ENCODE data around the gene PI4KB.
A peak's percentile ranks its signal among the peaks of the same experiment; 100 is the strongest.

The PI4KB gene

GRCh38 chr1:151311011-151311410 is 16.2 kb downstream of the PI4KB start:
- DNase-seq, result no peak

- no peak for DNase-seq
Observed at GRCh38 chr1:151309811-151310323, 17.3 kb downstream of the PI4KB start.

- no peak for DNase-seq
Observed at GRCh38 chr1:151294742-151295462, 32.3 kb downstream of the PI4KB start.

DNA sequence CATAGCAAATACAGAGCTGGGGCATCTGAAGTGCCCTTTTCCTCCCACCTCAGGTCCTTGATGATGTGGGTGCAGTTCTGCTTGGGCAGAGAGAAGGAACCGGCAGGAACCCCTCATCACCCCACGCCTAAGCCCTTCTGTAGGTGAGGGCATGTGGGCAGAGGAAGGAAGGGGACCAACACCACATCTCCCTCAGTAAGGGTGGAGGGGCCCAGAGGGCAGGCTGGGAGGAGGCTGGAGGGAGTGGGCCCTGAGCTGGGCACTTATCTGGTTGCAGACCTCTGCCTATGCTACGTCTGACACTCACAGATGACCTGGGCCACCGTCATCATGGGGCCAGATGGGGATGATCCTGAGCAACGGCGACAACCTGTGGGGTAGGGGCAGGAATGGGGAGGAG is 34.1 kb downstream of the PI4KB start:
- DNase-seq, result no peak

DNA sequence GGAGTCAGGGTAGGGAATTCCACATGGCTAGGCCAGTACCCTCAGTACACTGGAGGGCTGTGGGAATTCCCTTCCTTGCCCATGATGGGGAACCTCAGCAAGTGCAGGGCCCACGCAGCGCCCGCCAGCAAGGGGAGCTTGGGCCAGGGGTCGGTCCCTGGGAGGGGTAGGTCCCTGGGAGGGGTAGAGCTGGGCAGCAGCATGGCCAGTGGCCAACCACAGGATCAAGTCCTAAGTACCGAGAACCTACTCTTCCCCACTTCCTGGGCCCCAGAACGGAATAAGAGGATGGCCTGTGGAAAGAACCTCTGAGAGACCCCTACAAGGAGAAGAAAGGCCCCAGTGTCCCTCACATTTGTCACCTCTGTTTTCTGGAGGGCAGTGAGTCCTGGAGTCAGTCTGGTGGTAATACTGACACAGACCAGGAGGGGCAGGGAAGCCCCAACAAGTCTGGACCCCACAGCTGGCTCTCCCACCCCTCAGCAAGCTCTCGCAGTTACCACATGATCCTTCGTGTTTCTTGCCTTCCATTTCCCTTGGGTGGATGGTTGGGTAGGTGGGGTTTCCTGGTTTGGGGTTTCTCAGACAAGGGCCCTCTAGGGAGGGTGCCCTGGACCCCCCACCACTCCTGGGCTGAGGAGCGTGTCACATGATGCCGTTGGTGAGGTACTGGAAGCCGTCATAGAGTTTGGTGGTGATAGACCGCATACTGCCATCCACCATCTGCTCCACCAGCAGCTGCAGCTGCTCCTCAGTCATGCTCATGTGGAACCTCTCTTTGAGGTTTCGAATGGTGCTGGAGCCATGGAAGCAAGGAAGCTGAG is 34.8 kb downstream of the PI4KB start:
- no peak for DNase-seq

GRCh38 chr1:151290709-151291303 is 36.4 kb downstream of the PI4KB start:
- no peak for DNase-seq

GRCh38 chr1:151289991-151290708 is 37.1 kb downstream of the PI4KB start:
- no peak for DNase-seq

DNA sequence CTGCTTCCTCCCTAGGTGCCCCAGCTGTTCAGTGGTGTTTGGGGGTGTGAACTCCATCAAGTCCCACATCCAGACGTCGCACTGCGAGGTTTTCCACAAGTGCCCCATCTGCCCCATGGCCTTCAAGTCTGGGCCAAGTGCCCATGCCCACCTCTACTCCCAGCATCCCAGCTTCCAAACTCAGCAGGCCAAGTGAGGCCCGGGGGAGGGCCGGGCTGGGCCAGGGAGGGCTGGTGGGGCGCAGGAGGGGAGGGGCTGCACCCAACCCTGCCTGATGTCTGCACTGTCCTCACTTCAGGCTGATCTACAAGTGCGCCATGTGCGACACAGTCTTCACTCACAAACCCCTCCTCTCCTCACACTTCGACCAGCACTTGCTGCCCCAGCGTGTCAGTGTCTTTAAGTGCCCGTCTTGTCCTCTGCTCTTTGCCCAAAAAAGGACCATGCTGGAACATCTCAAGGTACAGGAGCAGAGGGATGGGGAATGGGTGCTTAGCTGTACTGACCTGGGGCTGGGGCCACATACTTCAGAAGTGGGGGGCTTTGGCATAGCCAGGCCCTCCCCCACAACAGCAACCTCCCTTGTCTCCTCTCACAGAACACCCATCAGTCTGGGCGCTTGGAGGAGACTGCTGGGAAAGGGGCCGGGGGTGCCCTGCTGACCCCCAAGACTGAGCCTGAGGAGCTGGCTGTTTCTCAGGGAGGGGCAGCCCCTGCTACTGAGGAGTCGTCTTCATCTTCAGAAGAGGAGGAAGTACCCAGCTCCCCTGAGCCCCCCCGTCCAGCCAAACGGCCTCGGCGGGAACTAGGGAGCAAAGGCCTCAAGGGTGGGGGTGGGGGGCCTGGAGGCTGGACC is 37.9 kb downstream of the PI4KB start:
- DNase-seq, result no peak

DNA sequence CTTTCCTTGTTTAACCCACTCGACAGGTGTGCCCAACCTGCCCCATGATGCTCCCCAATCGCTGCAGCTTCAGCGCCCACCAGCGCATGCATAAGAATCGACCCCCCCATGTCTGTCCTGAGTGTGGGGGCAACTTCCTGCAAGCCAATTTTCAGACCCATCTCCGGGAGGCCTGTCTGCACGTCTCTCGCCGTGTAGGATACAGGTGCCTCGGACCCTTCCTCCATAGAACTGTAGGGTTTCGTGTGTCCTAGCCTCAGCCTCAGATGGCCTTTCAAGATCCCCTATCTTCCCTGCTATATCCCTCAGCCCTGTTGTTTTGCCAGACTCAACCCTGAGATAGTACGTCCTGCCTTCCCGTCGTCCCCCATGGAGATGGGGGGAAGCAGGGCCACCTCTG is 38.7 kb downstream of the PI4KB start:
- no peak for DNase-seq

GRCh38 chr1:151287767-151288500 is 39.3 kb downstream of the PI4KB start:
- no peak for DNase-seq

DNA sequence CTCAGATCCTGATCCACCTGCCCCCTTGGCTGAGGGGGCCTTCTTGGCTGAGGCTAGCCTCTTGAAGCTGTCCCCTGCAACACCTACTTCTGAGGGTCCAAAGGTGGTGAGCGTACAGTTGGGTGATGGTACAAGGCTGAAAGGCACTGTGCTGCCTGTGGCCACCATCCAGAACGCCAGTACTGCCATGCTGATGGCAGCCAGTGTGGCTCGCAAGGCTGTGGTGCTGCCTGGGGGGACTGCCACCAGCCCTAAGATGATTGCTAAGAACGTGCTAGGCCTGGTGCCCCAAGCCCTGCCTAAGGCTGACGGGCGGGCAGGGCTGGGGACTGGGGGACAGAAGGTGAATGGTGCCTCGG is 39.9 kb downstream of the PI4KB start:
- DNase-seq, result no peak

- no peak for DNase-seq
Observed at GRCh38 chr1:151286619-151287340, 40.4 kb downstream of the PI4KB start.

- DNase-seq, result no peak
Observed at GRCh38 chr1:151284013-151284577, 43.1 kb downstream of the PI4KB start.

DNA sequence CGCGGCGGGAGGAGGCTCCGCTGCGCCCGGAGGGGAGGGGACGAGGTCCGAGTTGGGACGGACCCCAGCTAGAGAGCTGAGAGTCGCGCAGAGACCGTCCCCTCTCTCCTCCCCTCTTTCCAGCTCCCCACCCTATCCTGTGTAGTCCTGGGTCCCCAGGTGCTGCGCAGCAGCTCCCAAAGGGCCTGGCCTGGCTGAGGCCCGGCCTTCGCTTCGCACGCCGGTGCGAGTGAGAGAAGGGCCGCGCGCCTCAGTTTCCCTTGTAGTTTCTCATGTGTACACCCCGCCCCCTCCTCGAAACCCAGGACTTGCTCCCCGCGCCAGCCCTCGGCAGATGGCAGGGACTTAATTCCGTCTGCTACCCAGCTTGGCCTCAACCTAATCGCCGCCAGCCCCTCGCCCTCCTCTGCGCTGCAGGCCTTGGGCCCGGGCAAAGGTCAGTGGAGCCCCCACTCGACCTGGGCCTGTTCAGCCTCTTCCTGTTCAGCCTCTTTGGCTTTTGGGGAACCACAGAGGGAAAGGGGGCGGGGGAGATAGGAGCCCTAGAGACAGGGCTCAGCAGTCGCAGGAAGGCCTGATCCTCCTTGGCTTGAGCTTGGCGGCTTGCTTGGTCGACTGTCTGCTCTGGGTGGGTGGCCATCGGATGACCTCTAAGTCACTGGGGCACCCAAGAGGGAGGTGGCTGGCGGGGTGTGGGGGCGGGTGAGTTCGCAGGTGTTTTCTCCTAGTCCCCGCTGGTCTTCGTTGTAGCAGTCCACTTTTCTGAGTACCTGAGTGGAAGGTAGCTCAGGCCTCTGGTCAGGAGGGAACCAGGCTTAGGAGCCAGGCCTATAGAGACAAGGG is 44.1 kb downstream of the PI4KB start:
- no peak for DNase-seq

DNA sequence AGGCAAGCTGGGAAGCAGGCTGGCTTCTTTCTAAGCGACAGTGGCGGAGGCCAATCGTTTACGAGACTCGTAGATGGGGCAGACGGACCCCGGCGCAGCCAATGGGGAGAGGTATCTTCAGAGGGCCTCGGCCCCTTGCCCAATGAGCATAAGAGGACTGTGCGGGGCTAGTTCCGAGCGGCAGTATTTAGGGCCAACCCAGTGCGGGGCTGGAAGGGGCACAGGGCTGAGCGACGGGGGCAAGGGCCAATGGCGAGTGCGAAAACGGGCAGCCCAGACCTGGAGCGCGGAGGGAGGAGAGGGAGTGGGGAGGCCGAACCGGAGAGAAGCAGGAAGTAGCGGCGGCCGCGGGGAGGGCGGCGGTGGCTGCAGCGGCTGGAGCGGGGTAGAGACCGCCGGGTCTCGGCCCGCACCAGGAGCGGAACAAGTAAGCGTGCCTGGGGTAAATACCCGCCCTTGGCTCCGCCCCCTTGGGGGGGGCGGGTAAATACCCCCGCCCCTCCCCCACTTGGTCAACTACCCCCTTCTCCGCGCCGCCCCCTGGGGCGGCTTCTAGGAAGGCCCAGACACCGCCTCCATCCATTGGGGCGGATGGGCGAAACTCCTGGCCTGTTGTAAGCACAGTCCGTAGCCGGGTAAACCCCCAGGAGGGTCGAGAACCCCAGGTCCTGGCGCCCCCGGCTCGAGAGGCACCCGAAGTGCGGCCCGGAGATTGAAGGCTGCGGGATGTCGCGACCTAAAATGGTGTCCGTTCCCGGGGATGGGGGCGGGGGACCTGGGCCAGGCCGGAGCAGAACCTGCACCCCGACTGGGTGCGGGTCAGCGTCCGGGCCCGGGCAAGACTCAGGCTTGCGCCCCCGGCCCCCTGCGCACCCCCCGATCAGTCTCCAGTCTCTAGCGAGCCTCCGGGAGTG is 45.0 kb downstream of the PI4KB start, which contains the start of gene ZNF687:
Gene ZNF687, plus strand, starts transcription at position 331 of the 914 bp plus-strand sequence. CDS start 3,993 bp downstream, outside the sequence.
- DNase-seq, result peak; percentile 99

DNA sequence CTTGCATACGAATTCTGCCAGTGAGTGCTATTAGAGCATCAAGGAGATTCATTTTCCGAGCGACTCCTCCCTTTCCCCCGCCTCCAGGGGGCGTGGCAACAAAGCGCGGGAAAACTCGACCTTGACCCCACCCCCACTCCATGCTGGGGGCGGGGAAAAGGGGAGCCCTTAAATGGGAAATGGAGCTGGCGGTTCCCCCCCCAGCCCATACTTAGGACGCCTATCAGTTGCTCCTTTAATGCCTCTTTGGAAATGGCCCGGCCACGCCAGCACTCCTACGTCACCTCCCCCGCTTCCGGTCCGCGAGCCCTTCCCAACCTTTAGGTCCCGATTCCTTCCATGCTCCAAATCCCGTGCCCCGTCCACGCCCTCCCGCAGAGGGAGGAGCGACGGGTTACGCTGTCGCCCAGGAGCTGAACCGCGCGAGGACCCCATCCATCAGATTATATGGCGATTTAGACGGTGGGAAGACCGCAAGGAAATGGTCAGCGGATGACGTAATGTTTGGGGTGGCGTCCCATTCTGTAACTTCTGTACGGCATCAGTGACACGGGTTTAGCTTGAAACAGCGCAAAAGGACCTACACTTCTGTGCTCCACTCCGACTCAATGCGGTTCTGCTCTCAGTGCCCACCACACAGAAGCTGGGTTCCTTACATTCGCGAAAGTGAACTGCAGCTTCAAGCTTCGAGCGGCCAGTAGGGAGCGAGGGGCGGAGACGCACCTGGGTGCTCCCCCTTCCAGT is 45.8 kb downstream of the PI4KB start:
- DNase-seq, result peak; percentile 84

- DNase-seq, result no peak
Observed at GRCh38 chr1:151277249-151277648, 50.0 kb downstream of the PI4KB start.
